Breast epithelium (tissue), 4 donors: ENCODE measurements around the gene TOP1. TPM values are rescaled to one million over a fixed set of nuclear protein-coding genes. Genes with fewer than 3 reads are reported as not detected.

Source experiments
- DNase-seq, 2 donors: peaks; one replicate each; pipeline ENCODE4 v3.0.0-alpha.2; 2019; ENCODE audit warnings: low spot score in 2 of 2
- H3K27ac ChIP-seq, 2 donors: fragments of 200-600 bp; sonication (generic) in 1 of 2; one replicate each; pipeline ENCODE4 v1.5.1; 2016 to 2019; ENCODE audit warnings: mild to moderate bottlenecking in 1 of 2
- H3K27me3 ChIP-seq, 2 donors: fragments of 200-600 bp; sonication (generic) in 1 of 2; one replicate each; pipeline versions ENCODE4 v1.5.1 to v1.6.0; 2017 to 2019; ENCODE audit warnings: control low read depth in 1 of 2, mild to moderate bottlenecking in 1 of 2
- H3K36me3 ChIP-seq: fragments of 200-600 bp; one replicate; pipeline ENCODE4 v1.5.1; 2019
- H3K4me1 ChIP-seq, 2 donors: fragments of 200-600 bp; sonication (generic); one replicate each; pipeline ENCODE4 v1.5.1; 2016 to 2019; ENCODE audit warnings: control low read depth in 1 of 2
- H3K4me3 ChIP-seq, 3 donors: fragments of 200-600 bp; sonication (generic); 1 replicate in 2 of 3; 2 replicates in 1 of 3; pipeline ENCODE4 v1.5.1; 2016 to 2019; ENCODE audit warnings: mild to moderate bottlenecking in 3 of 3, moderate library complexity in 2 of 3
- H3K9me3 ChIP-seq, 2 donors: fragments of 200-600 bp; sonication (generic) in 1 of 2; one replicate each; pipeline ENCODE4 v1.5.1; 2016 to 2019; ENCODE audit warnings: control low read depth in 1 of 2
- CTCF ChIP-seq, 3 donors: fragments of 450-650 bp; IDR thresholded peaks; one replicate each; pipeline ENCODE4 v1.5.1; 2016 to 2017; ENCODE audit warnings: antibody characterized with exemption in 3 of 3, mild to moderate bottlenecking in 3 of 3, moderate library complexity in 3 of 3
- POLR2A ChIP-seq: fragments of 450-650 bp; IDR thresholded peaks from one replicate; pipeline ENCODE4 v1.6.1; 2016; ENCODE audit warnings: antibody characterized with exemption, mild to moderate bottlenecking, moderate library complexity
- POLR2AphosphoS5 ChIP-seq, 3 donors: sonication (generic); formaldehyde crosslinking; IDR thresholded peaks; one replicate each; pipeline ENCODE4 v1.6.1; 2017; ENCODE audit warnings: antibody characterized with exemption in 3 of 3
- intact Hi-C: fragments of 100-400 bp; cut with DNase I; formaldehyde crosslinking; loops from one replicate; pipeline ENCODE4 v1.15.1; 2023; ENCODE audit warnings: low total_unique reads
- total RNA-seq, 3 donors: library from RNA; depleted of rRNA; stranded (reverse); fragments of >200 nt; gene quantifications; one replicate each; pipeline ENCODE4 v1.1.0, GENCODE V29; 2016

The TOP1 gene
- total RNA-seq, 3 donors from 2014 or later, result 24.0 to 41.6 (median 40.3) TPM

GRCh38 chr20:41007481-41007880 lies 21.1 kb upstream of the TOP1 start:
- intact Hi-C loops, result no loop called here
- DNase-seq, result no peak
- TF ChIP-seq POLR2AphosphoS5 (IDR thresholded peaks at IDR 0.05) (no peak), CTCF (IDR thresholded peaks at IDR 0.05) (no peak), POLR2A (no peak)
- Histone ChIP-seq H3K36me3 (no peaks in the 10 kb centered on the region), H3K27me3 (no peaks in the 10 kb centered on the region), H3K4me3 (no peak overlapping the region), H3K9me3 (no peaks in the 10 kb centered on the region), H3K4me1 (peaks cover 0 to 15% of the 10 kb centered on the region in 2 donors), H3K27ac (no peak overlapping the region)

- H3K4me1 ChIP-seq, result peaks cover 0 to 10% of the 10 kb centered on the region in 2 donors
- intact Hi-C loops, result no loop called here
These were observed 18.7 kb upstream of the TOP1 start for GRCh38 chr20:41009946-41010345.

GRCh38 chr20:41011551-41012067 lies 17.0 kb upstream of the TOP1 start:
- DNase-seq, result no peak
- H3K9me3 ChIP-seq, result no peaks in the 10 kb centered on the region
- H3K27ac ChIP-seq, result peak overlapping the region in 1 of 2 donors; percentile 22
- no peaks in the 10 kb centered on the region for H3K27me3 ChIP-seq
- H3K36me3 ChIP-seq, result no peaks in the 10 kb centered on the region
- no peak for TF ChIP-seq POLR2A
- TF ChIP-seq POLR2AphosphoS5 (IDR thresholded peaks at IDR 0.05), result no peak
- TF ChIP-seq CTCF (IDR thresholded peaks at IDR 0.05), result no peak
- no peak overlapping the region for H3K4me3 ChIP-seq
- H3K4me1 ChIP-seq, result no peaks in the 10 kb centered on the region
- intact Hi-C loops, result no loop called here

More at GRCh38 chr20:41009946-41010345, 18.7 kb upstream of the TOP1 start:
- no peak overlapping the region for H3K4me3 ChIP-seq
- TF ChIP-seq POLR2A, result no peak
- no peak for TF ChIP-seq CTCF (IDR thresholded peaks at IDR 0.05)
- TF ChIP-seq POLR2AphosphoS5 (IDR thresholded peaks at IDR 0.05), result no peak
- H3K27me3 ChIP-seq, result no peaks in the 10 kb centered on the region
- no peaks in the 10 kb centered on the region for H3K36me3 ChIP-seq
- DNase-seq, result no peak
- H3K27ac ChIP-seq, result no peak overlapping the region
- H3K9me3 ChIP-seq, result no peaks in the 10 kb centered on the region

GRCh38 chr20:41014561-41015088 lies 14.0 kb upstream of the TOP1 start:
- no peak for DNase-seq
- TF ChIP-seq CTCF (IDR thresholded peaks at IDR 0.05) (no peak), POLR2A (no peak), POLR2AphosphoS5 (IDR thresholded peaks at IDR 0.05) (no peak)
- Histone ChIP-seq H3K36me3 (no peaks in the 10 kb centered on the region), H3K27me3 (no peaks in the 10 kb centered on the region), H3K4me3 (no peak overlapping the region), H3K27ac (no peak overlapping the region), H3K4me1 (no peaks in the 10 kb centered on the region), H3K9me3 (no peaks in the 10 kb centered on the region)
- intact Hi-C loops, result no loop called here

- Histone ChIP-seq H3K27ac (peak overlapping the region; percentile 27 to 37), H3K4me3 (no peak overlapping the region)
These were observed 11.1 kb upstream of the TOP1 start for GRCh38 chr20:41017448-41018042.

More at GRCh38 chr20:41017448-41018042, 11.1 kb upstream of the TOP1 start:
- TF ChIP-seq CTCF (IDR thresholded peaks at IDR 0.05), result no peak
- peak in 1 of 3 donors; percentile 31 for TF ChIP-seq POLR2AphosphoS5 (IDR thresholded peaks at IDR 0.05)
- peak in 1 of 2 donors; percentile 48 for DNase-seq
- H3K9me3 ChIP-seq, result no peaks in the 10 kb centered on the region
- H3K36me3 ChIP-seq, result no peaks in the 10 kb centered on the region
- H3K4me1 ChIP-seq, result no peaks in the 10 kb centered on the region
- no peaks in the 10 kb centered on the region for H3K27me3 ChIP-seq
- intact Hi-C loops, result no loop called here
